ENCODE data around the gene BAX. TPM values are rescaled to one million over a fixed set of nuclear protein-coding genes. Genes with fewer than 3 reads are reported as not detected.

Gene BAX
- total and polyA plus RNA-seq, 2 of the 13 experiments (the other 11 are each of a cell fraction or from before 2014, with no cell fraction given), result 139 to 176 TPM

GRCh38 chr19:48961051-48961649 lies 6.5 kb downstream of the BAX start (continued):
- TF ChIP-seq ASH2L (IDR thresholded peaks at IDR 0.05; ENCODE audit: insufficient read length, low read depth, low read length) (no peak), ATAD3A (CRISPR knock-in tag; IDR thresholded peaks at IDR 0.05) (no peak), TOE1 (CRISPR knock-in tag; IDR thresholded peaks at IDR 0.05) (no peak), MYNN (CRISPR knock-in tag; IDR thresholded peaks at IDR 0.05; ENCODE audit: low read depth) (no peak), FOXO1 (CRISPR knock-in tag; IDR thresholded peaks at IDR 0.05) (no peak), SNAPC5 (CRISPR knock-in tag; IDR thresholded peaks at IDR 0.05; ENCODE audit: borderline replicate concordance) (no peak), ATF7 (IDR thresholded peaks at IDR 0.05) (no peak), ATF7 (CRISPR knock-in tag; IDR thresholded peaks at IDR 0.05) (no peak), ISX (CRISPR knock-in tag; conservative IDR thresholded peaks at IDR 0.05) (no peak), ZNF318 (CRISPR knock-in tag; IDR thresholded peaks at IDR 0.05) (no peak), TMF1 (CRISPR knock-in tag; IDR thresholded peaks at IDR 0.05; ENCODE audit: low read depth) (no peak), RAD51 (IDR thresholded peaks at IDR 0.05; ENCODE audit: borderline replicate concordance) (no peak), ZNF740 (CRISPR knock-in tag; IDR thresholded peaks at IDR 0.05) (no peak), KLF12 (CRISPR knock-in tag; IDR thresholded peaks at IDR 0.05; ENCODE audit: borderline replicate concordance) (no peak), HNF1B (CRISPR knock-in tag; IDR thresholded peaks at IDR 0.05) (no peak), SKIL (CRISPR knock-in tag; IDR thresholded peaks at IDR 0.05; ENCODE audit: borderline replicate concordance) (peak; percentile 39; the same call in 1 of the 2 replicates), E2F5 (CRISPR knock-in tag; conservative IDR thresholded peaks at IDR 0.05) (no peak)
